ENCODE measurements around the gene HCFC1R1.

HCFC1R1 gene

GRCh38 chr16:2990891-2991290, 32.9 kb downstream of the HCFC1R1 start:
- Histone ChIP-seq H3K36me3 (ENCODE audit: control insufficient read depth in 2 of 2, insufficient read depth in 2 of 2, low read length in 2 of 2) (no peaks in the 10 kb centered on the region), H3K9ac (ENCODE audit: low read length in 2 of 2) (no peak overlapping the region), H3K4me1 (ENCODE audit: control insufficient read depth, insufficient read depth, low read length) (no peaks in the 10 kb centered on the region), H3K27me3 (ENCODE audit: control insufficient read depth in 1 of 2, insufficient read depth in 2 of 2, low read length in 2 of 2) (peaks cover 5 to 6% of the 10 kb centered on the region in 2 donors), H3K27ac (ENCODE audit: low read length) (no peak overlapping the region), H3K4me3 (ENCODE audit: low read length in 2 of 2) (no peak overlapping the region), H3K9me3 (ENCODE audit: control insufficient read depth in 2 of 2, low read length in 2 of 2) (no peaks in the 10 kb centered on the region)

DNA sequence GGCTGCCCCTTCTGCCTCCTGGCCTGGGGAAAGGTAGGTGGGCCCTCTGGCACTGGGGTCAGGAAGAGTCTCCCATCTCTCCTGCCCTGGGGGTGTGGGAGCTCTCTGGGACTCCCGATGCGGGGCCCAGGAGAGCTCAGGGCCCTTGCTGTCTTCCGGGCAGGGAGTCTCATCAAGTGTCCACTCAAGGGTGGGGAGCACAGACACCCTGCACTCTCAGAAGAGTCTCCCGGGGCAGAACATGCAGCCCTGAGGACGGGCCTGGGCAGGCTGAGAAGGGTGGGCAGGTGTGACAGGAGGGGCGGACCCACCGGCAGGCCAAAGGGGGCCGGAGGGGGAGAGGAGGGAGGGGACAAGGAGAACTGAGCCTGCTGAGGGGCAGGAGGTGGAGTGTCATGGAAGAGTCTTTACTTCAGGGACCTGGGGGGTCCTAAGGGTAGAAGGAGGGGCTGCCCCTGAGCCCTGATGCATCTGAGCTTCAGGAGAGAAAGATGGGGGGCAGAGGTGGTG, 35.1 kb downstream of the HCFC1R1 start:
- Histone ChIP-seq H3K9me3 (ENCODE audit: control insufficient read depth in 2 of 2, low read length in 2 of 2) (no peaks in the 10 kb centered on the region), H3K36me3 (ENCODE audit: control insufficient read depth in 2 of 2, insufficient read depth in 2 of 2, low read length in 2 of 2) (no peaks in the 10 kb centered on the region), H3K27ac (ENCODE audit: low read length) (no peak overlapping the region), H3K27me3 (ENCODE audit: control insufficient read depth in 1 of 2, insufficient read depth in 2 of 2, low read length in 2 of 2) (peaks cover 5 to 7% of the 10 kb centered on the region in 2 donors), H3K9ac (ENCODE audit: low read length in 2 of 2) (no peak overlapping the region), H3K4me3 (ENCODE audit: low read length in 2 of 2) (no peak overlapping the region), H3K4me1 (ENCODE audit: control insufficient read depth, insufficient read depth, low read length) (peaks cover 11% of the 10 kb centered on the region)

DNA sequence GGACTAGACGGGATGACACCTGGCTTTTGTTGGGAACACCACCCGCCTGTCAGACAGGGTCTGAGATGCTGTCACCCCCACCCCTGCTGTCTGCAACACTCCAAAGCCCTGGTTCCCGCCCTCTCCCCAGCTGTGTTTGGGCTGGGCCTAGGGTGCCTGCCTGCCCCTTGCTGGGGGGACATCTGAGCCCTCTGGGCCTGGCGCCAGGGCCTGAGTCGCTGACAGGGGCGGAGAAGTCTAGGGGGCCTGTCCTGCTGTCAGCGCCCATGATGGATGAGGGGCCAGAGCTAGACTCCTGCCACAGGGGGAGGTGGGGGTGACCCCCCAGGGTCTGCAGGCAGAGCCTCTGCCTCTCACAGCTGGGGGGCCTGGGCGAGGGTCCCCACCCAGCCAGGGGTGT, 35.9 kb downstream of the HCFC1R1 start:
- Histone ChIP-seq H3K4me3 (ENCODE audit: low read length in 2 of 2) (no peak overlapping the region), H3K4me1 (ENCODE audit: control insufficient read depth, insufficient read depth, low read length) (peaks cover 12% of the 10 kb centered on the region)

DNA sequence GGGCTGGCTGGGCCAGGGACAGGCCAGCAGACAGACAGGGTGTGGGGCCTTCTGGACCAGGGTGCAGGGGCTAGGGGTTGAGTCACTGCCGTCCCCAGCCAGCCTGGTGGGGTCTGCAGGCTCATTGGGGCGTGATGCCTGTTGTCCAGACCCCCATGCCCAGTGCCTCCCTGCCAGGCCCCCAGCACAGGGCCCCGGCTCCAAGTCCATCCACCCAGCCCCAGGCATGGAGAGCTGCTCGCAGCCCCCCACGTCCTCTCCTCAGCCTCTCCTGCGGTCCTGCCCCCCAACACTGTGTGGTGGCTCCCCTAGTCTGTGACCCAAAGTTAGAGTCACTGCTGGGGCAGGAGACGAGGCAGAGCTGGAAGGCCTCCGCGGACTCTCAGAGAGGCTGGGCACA, 36.5 kb downstream of the HCFC1R1 start:
- H3K27ac ChIP-seq (ENCODE audit: low read length) = no peak overlapping the region
- peaks cover 12% of the 10 kb centered on the region for H3K4me1 ChIP-seq (ENCODE audit: control insufficient read depth, insufficient read depth, low read length)

More for the DNA sequence above, 35.9 kb downstream of the HCFC1R1 start:
- Histone ChIP-seq H3K9ac (ENCODE audit: low read length in 2 of 2) (no peak overlapping the region), H3K9me3 (ENCODE audit: control insufficient read depth in 2 of 2, low read length in 2 of 2) (no peaks in the 10 kb centered on the region), H3K36me3 (ENCODE audit: control insufficient read depth in 2 of 2, insufficient read depth in 2 of 2, low read length in 2 of 2) (no peaks in the 10 kb centered on the region), H3K27ac (ENCODE audit: low read length) (no peak overlapping the region), H3K27me3 (ENCODE audit: control insufficient read depth in 1 of 2, insufficient read depth in 2 of 2, low read length in 2 of 2) (peaks cover 5 to 7% of the 10 kb centered on the region in 2 donors)

DNA sequence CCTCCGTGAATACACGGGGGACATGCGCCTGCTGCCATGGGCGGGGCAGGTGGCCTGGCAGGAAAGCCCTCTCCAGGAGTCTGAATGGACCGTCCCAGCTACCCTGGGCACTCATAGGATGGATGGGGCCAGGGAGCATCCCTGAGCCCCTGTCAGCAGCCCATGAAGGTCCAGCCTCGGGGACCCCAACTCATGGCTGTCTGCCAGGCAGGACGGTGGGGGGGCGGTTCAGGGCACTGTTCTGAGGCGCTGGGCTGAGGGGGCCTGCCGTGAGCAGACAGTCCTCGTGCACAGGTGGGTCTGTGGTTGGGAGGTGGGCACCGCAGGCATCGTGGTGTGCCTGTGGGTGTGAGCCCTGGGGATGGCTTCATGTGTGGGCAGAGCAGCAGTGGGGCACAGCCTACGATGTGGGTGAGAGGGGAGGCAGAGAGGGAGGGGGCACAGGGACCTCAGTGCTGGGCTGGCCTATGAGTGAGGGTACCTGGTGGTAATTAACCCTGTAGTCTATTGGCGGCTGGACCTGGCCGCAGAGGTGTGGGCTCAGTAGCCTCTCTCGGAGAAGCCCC, 37.0 kb downstream of the HCFC1R1 start:
- no peak overlapping the region for H3K4me3 ChIP-seq (ENCODE audit: low read length in 2 of 2)
- H3K4me1 ChIP-seq (ENCODE audit: control insufficient read depth, insufficient read depth, low read length) = peaks cover 12% of the 10 kb centered on the region
- H3K27me3 ChIP-seq (ENCODE audit: control insufficient read depth in 1 of 2, insufficient read depth in 2 of 2, low read length in 2 of 2) = peaks cover 5 to 7% of the 10 kb centered on the region in 2 donors
- no peaks in the 10 kb centered on the region for H3K9me3 ChIP-seq (ENCODE audit: control insufficient read depth in 2 of 2, low read length in 2 of 2)
- no peak overlapping the region for H3K27ac ChIP-seq (ENCODE audit: low read length)
- H3K36me3 ChIP-seq (ENCODE audit: control insufficient read depth in 2 of 2, insufficient read depth in 2 of 2, low read length in 2 of 2) = no peaks in the 10 kb centered on the region
- H3K9ac ChIP-seq (ENCODE audit: low read length in 2 of 2) = no peak overlapping the region

More for the DNA sequence above, 36.5 kb downstream of the HCFC1R1 start:
- H3K9ac ChIP-seq (ENCODE audit: low read length in 2 of 2) = no peak overlapping the region
- H3K4me3 ChIP-seq (ENCODE audit: low read length in 2 of 2) = no peak overlapping the region
- H3K9me3 ChIP-seq (ENCODE audit: control insufficient read depth in 2 of 2, low read length in 2 of 2) = no peaks in the 10 kb centered on the region
- peaks cover 5 to 7% of the 10 kb centered on the region in 2 donors for H3K27me3 ChIP-seq (ENCODE audit: control insufficient read depth in 1 of 2, insufficient read depth in 2 of 2, low read length in 2 of 2)
- H3K36me3 ChIP-seq (ENCODE audit: control insufficient read depth in 2 of 2, insufficient read depth in 2 of 2, low read length in 2 of 2) = no peaks in the 10 kb centered on the region

GRCh38 chr16:2985893-2986355, 37.8 kb downstream of the HCFC1R1 start:
- Histone ChIP-seq H3K27me3 (ENCODE audit: control insufficient read depth in 1 of 2, insufficient read depth in 2 of 2, low read length in 2 of 2) (peaks cover 5 to 7% of the 10 kb centered on the region in 2 donors), H3K9ac (ENCODE audit: low read length in 2 of 2) (no peak overlapping the region), H3K4me1 (ENCODE audit: control insufficient read depth, insufficient read depth, low read length) (peaks cover 16% of the 10 kb centered on the region), H3K9me3 (ENCODE audit: control insufficient read depth in 2 of 2, low read length in 2 of 2) (no peaks in the 10 kb centered on the region), H3K27ac (ENCODE audit: low read length) (no peak overlapping the region), H3K36me3 (ENCODE audit: control insufficient read depth in 2 of 2, insufficient read depth in 2 of 2, low read length in 2 of 2) (no peaks in the 10 kb centered on the region), H3K4me3 (ENCODE audit: low read length in 2 of 2) (no peak overlapping the region)

- H3K4me3 ChIP-seq (ENCODE audit: low read length in 2 of 2) = no peak overlapping the region
- no peak overlapping the region for H3K9ac ChIP-seq (ENCODE audit: low read length in 2 of 2)
- no peak overlapping the region for H3K27ac ChIP-seq (ENCODE audit: low read length)
- H3K9me3 ChIP-seq (ENCODE audit: control insufficient read depth in 2 of 2, low read length in 2 of 2) = no peaks in the 10 kb centered on the region
- no peaks in the 10 kb centered on the region for H3K36me3 ChIP-seq (ENCODE audit: control insufficient read depth in 2 of 2, insufficient read depth in 2 of 2, low read length in 2 of 2)
- H3K4me1 ChIP-seq (ENCODE audit: control insufficient read depth, insufficient read depth, low read length) = peaks cover 19% of the 10 kb centered on the region
- H3K27me3 ChIP-seq (ENCODE audit: control insufficient read depth in 1 of 2, insufficient read depth in 2 of 2, low read length in 2 of 2) = peaks cover 4 to 7% of the 10 kb centered on the region in 2 donors
Observed at GRCh38 chr16:2985462-2985861, 38.3 kb downstream of the HCFC1R1 start.

- no peaks in the 10 kb centered on the region for H3K36me3 ChIP-seq (ENCODE audit: control insufficient read depth in 2 of 2, insufficient read depth in 2 of 2, low read length in 2 of 2)
- peaks cover 0 to 11% of the 10 kb centered on the region in 2 donors for H3K27me3 ChIP-seq (ENCODE audit: control insufficient read depth in 1 of 2, insufficient read depth in 2 of 2, low read length in 2 of 2)
- no peak overlapping the region for H3K9ac ChIP-seq (ENCODE audit: low read length in 2 of 2)
- H3K4me1 ChIP-seq (ENCODE audit: control insufficient read depth, insufficient read depth, low read length) = peaks cover 25% of the 10 kb centered on the region
- peak overlapping the region in 1 of 2 donors; percentile 29 for H3K4me3 ChIP-seq (ENCODE audit: low read length in 2 of 2)
- H3K27ac ChIP-seq (ENCODE audit: low read length) = no peak overlapping the region
- no peaks in the 10 kb centered on the region for H3K9me3 ChIP-seq (ENCODE audit: control insufficient read depth in 2 of 2, low read length in 2 of 2)
Observed at GRCh38 chr16:2983706-2984136, 40.0 kb downstream of the HCFC1R1 start.

DNA sequence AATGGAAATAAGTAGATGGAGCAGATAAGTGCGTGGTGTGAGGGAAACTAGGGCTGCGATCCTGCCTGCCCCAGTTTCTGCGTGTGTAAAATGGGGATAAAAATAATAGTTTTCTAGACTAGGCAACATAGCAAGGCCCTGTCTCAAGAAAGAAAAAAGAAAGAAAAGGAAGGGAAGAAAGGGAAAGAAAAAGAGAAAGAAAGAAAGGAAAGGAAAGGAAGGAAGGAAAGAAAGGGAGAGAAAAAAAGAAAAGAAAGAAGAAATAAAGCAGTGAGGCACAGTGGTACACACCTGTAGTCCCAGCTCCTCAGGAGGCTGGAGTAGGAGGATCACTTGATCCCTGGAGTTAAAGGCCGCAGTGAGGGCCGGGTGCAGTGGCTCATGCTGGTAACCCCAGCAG, 41.3 kb downstream of the HCFC1R1 start:
- H3K9me3 ChIP-seq (ENCODE audit: control insufficient read depth in 2 of 2, low read length in 2 of 2) = no peaks in the 10 kb centered on the region
- H3K27me3 ChIP-seq (ENCODE audit: control insufficient read depth in 1 of 2, insufficient read depth in 2 of 2, low read length in 2 of 2) = peaks cover 0 to 11% of the 10 kb centered on the region in 2 donors
- no peak overlapping the region for H3K4me3 ChIP-seq (ENCODE audit: low read length in 2 of 2)
- no peaks in the 10 kb centered on the region for H3K36me3 ChIP-seq (ENCODE audit: control insufficient read depth in 2 of 2, insufficient read depth in 2 of 2, low read length in 2 of 2)
- H3K4me1 ChIP-seq (ENCODE audit: control insufficient read depth, insufficient read depth, low read length) = peaks cover 25% of the 10 kb centered on the region
- no peak overlapping the region for H3K9ac ChIP-seq (ENCODE audit: low read length in 2 of 2)
- H3K27ac ChIP-seq (ENCODE audit: low read length) = no peak overlapping the region

GRCh38 chr16:2981899-2982250, 41.9 kb downstream of the HCFC1R1 start:
- H3K4me1 ChIP-seq (ENCODE audit: control insufficient read depth, insufficient read depth, low read length) = peaks cover 25% of the 10 kb centered on the region
- no peak overlapping the region for H3K4me3 ChIP-seq (ENCODE audit: low read length in 2 of 2)

DNA sequence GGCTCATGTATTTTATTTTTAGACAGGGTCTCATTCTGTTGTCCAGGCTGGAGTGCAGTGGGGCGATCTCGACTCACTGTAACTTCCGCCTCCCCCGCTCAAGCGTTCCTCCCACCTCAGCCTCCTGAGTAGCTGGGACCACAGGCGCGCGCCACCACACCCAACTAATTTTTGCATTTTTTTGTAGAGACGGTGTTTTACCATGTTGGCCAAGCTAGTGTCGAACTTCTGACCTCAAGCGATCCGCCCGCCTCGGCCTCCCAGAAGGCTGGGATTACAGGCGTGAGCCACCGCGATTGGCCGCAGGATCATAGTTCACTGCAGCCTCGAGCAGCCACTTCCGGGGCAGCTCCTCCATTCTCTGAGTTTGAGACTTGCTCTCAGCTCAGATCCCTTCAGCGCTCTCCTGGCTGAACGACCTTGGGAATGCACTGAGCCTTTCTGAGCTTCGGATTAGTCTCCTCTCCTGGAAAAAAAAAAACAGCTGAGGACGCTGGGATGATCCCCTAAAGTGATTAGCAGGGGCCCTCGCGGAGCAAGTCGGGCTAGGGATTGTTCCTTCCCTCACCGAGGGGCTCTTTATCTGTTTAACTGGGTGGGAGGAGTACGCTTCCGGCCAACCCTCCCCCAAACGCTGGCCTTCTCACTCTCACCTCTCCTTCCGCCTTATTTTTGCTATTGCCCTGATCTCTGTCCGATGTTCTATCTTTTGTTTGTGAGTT, 42.4 kb downstream of the HCFC1R1 start:
- peaks cover 25% of the 10 kb centered on the region for H3K4me1 ChIP-seq (ENCODE audit: control insufficient read depth, insufficient read depth, low read length)
- peak overlapping the region; percentile 86 to 88 for H3K4me3 ChIP-seq (ENCODE audit: low read length in 2 of 2)
- peaks cover 0 to 7% of the 10 kb centered on the region in 2 donors for H3K27me3 ChIP-seq (ENCODE audit: control insufficient read depth in 1 of 2, insufficient read depth in 2 of 2, low read length in 2 of 2)
- no peaks in the 10 kb centered on the region for H3K36me3 ChIP-seq (ENCODE audit: control insufficient read depth in 2 of 2, insufficient read depth in 2 of 2, low read length in 2 of 2)
- no peaks in the 10 kb centered on the region for H3K9me3 ChIP-seq (ENCODE audit: control insufficient read depth in 2 of 2, low read length in 2 of 2)
- H3K27ac ChIP-seq (ENCODE audit: low read length) = no peak overlapping the region
- H3K9ac ChIP-seq (ENCODE audit: low read length in 2 of 2) = peak overlapping the region in 1 of 2 donors; percentile 91

More at GRCh38 chr16:2981899-2982250, 41.9 kb downstream of the HCFC1R1 start:
- peaks cover 0 to 7% of the 10 kb centered on the region in 2 donors for H3K27me3 ChIP-seq (ENCODE audit: control insufficient read depth in 1 of 2, insufficient read depth in 2 of 2, low read length in 2 of 2)
- H3K9ac ChIP-seq (ENCODE audit: low read length in 2 of 2) = no peak overlapping the region
- no peaks in the 10 kb centered on the region for H3K36me3 ChIP-seq (ENCODE audit: control insufficient read depth in 2 of 2, insufficient read depth in 2 of 2, low read length in 2 of 2)
- no peaks in the 10 kb centered on the region for H3K9me3 ChIP-seq (ENCODE audit: control insufficient read depth in 2 of 2, low read length in 2 of 2)
- no peak overlapping the region for H3K27ac ChIP-seq (ENCODE audit: low read length)
